Stimulated activated CD4-positive, alpha-beta T cell treated with anti-CD3 and anti-CD28 coated beads, Interleukin-1b, Interleukin-23, amount 100 ng/mL, for 48 hours (primary cell): Measurements from ENCODE around the gene RSU1.

Source experiments
- DNase-seq: peaks from one replicate; pipeline ENCODE4 v3.0.0-alpha.2; 2020

RSU1 gene

GRCh38 chr10:16662923-16663322 is 154.3 kb downstream of the RSU1 start:
- DNase-seq, result no peak

GRCh38 chr10:16656895-16657294 is 160.3 kb downstream of the RSU1 start:
- DNase-seq, result no peak

- no peak for DNase-seq
Observed at GRCh38 chr10:16653224-16653623, 164.0 kb downstream of the RSU1 start.

- no peak for DNase-seq
Observed at GRCh38 chr10:16652154-16652553, 165.1 kb downstream of the RSU1 start.

- DNase-seq, result no peak
Observed at GRCh38 chr10:16649757-16650156, 167.5 kb downstream of the RSU1 start.

- DNase-seq, result no peak
Observed at GRCh38 chr10:16648366-16648765, 168.9 kb downstream of the RSU1 start.

- DNase-seq, result peak; percentile 19
Observed at GRCh38 chr10:16646181-16647059, 170.8 kb downstream of the RSU1 start.

GRCh38 chr10:16644146-16644545 is 173.1 kb downstream of the RSU1 start:
- no peak for DNase-seq

GRCh38 chr10:16643502-16643901 is 173.7 kb downstream of the RSU1 start:
- DNase-seq, result no peak

- no peak for DNase-seq
Observed at GRCh38 chr10:16640153-16640552, 177.1 kb downstream of the RSU1 start.

- DNase-seq, result no peak
Observed at GRCh38 chr10:16639471-16639870, 177.8 kb downstream of the RSU1 start.

GRCh38 chr10:16632996-16633395 is 184.2 kb downstream of the RSU1 start:
- DNase-seq, result no peak

- no peak for DNase-seq
Observed at GRCh38 chr10:16626697-16627096, 190.5 kb downstream of the RSU1 start.

- DNase-seq, result no peak
Observed at GRCh38 chr10:16612981-16613355, 204.3 kb downstream of the RSU1 start.

- DNase-seq, result no peak
Observed at GRCh38 chr10:16612115-16612980, 204.9 kb downstream of the RSU1 start.

- no peak for DNase-seq
Observed at GRCh38 chr10:16611037-16611436, 206.2 kb downstream of the RSU1 start.

GRCh38 chr10:16609211-16609610 is 208.0 kb downstream of the RSU1 start:
- DNase-seq, result no peak

- DNase-seq, result no peak
Observed at GRCh38 chr10:16606923-16607322, 210.3 kb downstream of the RSU1 start.

- no peak for DNase-seq
Observed at GRCh38 chr10:16606421-16606820, 210.8 kb downstream of the RSU1 start.

GRCh38 chr10:16603308-16603707 is 213.9 kb downstream of the RSU1 start:
- no peak for DNase-seq

GRCh38 chr10:16602104-16602775 is 215.0 kb downstream of the RSU1 start:
- DNase-seq, result no peak

- no peak for DNase-seq
Observed at GRCh38 chr10:16599662-16600061, 217.6 kb downstream of the RSU1 start.

GRCh38 chr10:16597656-16598055 is 219.6 kb downstream of the RSU1 start:
- DNase-seq, result no peak
